ENCODE data around the gene ADORA2A. TPM values are rescaled to one million over a fixed set of nuclear protein-coding genes. Genes with fewer than 3 reads are reported as not detected.

The ADORA2A gene
- total and polyA plus RNA-seq, 4 donors = 5.5 to 54.9 (median 22.8) TPM

DNA sequence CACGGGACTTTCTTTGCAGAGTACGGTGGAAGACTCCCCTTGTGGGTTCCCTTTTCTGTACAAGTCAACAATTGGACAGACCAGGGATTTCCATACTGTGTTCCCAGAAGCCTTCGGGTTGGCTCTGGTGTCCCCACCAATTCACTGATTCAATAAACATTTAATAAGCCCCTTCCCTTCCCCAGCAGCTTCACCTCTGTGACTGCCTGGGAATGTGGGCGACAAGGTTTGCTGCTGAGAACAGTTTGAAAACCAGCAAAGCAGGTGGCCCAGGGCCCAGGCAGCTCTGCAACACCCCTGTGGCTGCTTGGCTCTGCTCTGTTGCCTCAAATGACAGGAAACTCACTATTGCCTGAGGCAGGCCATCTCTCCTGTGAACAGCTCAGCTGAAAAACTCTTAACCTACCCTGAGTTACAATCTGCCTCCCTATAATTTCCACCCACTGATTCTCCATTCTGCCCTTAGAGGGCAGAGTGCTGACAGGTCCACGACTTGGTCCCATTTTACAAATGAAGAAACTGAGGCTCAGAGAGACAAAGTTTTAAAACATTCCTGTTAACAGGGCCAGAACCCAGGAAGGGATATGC is 10.4 kb downstream of the ADORA2A start:
- ATAC-seq (ENCODE audit: insufficient read depth, low FRiP score) (no peak), DNase-seq (no peak)
- H3K9me3 ChIP-seq (ENCODE audit: control insufficient read depth in 4 of 4, insufficient read depth in 3 of 4, low read length in 3 of 4) = no peaks in the 10 kb centered on the region
- H3K4me1 ChIP-seq (ENCODE audit: control insufficient read depth in 5 of 5, insufficient read depth in 5 of 5, low read length in 5 of 5) = peaks cover 0 to 34% (median 32%) of the 10 kb centered on the region in 5 donors
- no peaks in the 10 kb centered on the region for H3K27me3 ChIP-seq (ENCODE audit: control insufficient read depth in 3 of 3, insufficient read depth in 3 of 3, low read length in 2 of 3)
- no peak overlapping the region for H3K27ac ChIP-seq (ENCODE audit: low read depth in 1 of 2, low read length in 1 of 2)
- no peak overlapping the region for H3K4me3 ChIP-seq
- no peak overlapping the region for H3K9ac ChIP-seq (ENCODE audit: insufficient read depth in 1 of 2, low read length in 2 of 2)
- TF ChIP-seq, protein P1, sequence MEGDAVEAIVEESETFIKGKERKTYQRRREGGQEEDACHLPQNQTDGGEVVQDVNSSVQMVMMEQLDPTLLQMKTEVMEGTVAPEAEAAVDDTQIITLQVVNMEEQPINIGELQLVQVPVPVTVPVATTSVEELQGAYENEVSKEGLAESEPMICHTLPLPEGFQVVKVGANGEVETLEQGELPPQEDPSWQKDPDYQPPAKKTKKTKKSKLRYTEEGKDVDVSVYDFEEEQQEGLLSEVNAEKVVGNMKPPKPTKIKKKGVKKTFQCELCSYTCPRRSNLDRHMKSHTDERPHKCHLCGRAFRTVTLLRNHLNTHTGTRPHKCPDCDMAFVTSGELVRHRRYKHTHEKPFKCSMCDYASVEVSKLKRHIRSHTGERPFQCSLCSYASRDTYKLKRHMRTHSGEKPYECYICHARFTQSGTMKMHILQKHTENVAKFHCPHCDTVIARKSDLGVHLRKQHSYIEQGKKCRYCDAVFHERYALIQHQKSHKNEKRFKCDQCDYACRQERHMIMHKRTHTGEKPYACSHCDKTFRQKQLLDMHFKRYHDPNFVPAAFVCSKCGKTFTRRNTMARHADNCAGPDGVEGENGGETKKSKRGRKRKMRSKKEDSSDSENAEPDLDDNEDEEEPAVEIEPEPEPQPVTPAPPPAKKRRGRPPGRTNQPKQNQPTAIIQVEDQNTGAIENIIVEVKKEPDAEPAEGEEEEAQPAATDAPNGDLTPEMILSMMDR (IDR thresholded peaks at IDR 0.05; ENCODE audit: control extremely low read depth, extremely low read depth) = no peak
- H3K36me3 ChIP-seq (ENCODE audit: control insufficient read depth in 4 of 4, insufficient read depth in 4 of 4, low read length in 4 of 4) = peaks cover 0 to 16% (median under 1%) of the 10 kb centered on the region in 4 donors
- WGBS, 2 donors = 80 to 83% methylated on average over 5 of the region's 5 CpGs

DNA sequence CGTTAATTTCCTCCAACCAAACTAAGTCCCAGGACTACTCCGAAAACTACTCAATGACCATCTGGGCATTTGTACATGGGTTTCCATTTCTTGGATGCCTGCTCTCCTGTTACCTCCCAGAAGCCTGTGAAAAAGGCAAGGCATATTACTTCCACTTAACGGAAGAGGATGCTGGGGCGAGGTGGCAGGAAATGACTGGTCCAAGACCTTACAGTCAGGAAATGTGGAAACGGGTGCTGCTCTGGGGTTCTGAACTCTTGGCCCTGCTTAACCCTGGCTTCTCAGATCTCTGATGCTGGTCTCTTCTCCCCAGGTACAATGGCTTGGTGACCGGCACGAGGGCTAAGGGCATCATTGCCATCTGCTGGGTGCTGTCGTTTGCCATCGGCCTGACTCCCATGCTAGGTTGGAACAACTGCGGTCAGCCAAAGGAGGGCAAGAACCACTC is 12.9 kb downstream of the ADORA2A start:
- Histone ChIP-seq H3K36me3 (ENCODE audit: control insufficient read depth in 4 of 4, insufficient read depth in 4 of 4, low read length in 4 of 4) (peaks cover 0 to 16% (median under 1%) of the 10 kb centered on the region in 4 donors), H3K4me1 (ENCODE audit: control insufficient read depth in 5 of 5, insufficient read depth in 5 of 5, low read length in 5 of 5) (peaks cover 0 to 12% (median 7%) of the 10 kb centered on the region in 5 donors), H3K4me3 (no peak overlapping the region), H3K9ac (ENCODE audit: insufficient read depth in 1 of 2, low read length in 2 of 2) (no peak overlapping the region), H3K27me3 (ENCODE audit: control insufficient read depth in 3 of 3, insufficient read depth in 3 of 3, low read length in 2 of 3) (no peaks in the 10 kb centered on the region), H3K27ac (ENCODE audit: low read depth in 1 of 2, low read length in 1 of 2) (peak overlapping the region in 1 of 2 donors; percentile 17), H3K9me3 (ENCODE audit: control insufficient read depth in 4 of 4, insufficient read depth in 3 of 4, low read length in 3 of 4) (no peaks in the 10 kb centered on the region)
- TF ChIP-seq, protein P1 (IDR thresholded peaks at IDR 0.05; ENCODE audit: control extremely low read depth, extremely low read depth) = no peak
- WGBS, 2 donors = 65 to 81% methylated on average over 10 of the region's 10 CpGs
- ATAC-seq (ENCODE audit: insufficient read depth, low FRiP score) (no peak), DNase-seq (no peak)

DNA sequence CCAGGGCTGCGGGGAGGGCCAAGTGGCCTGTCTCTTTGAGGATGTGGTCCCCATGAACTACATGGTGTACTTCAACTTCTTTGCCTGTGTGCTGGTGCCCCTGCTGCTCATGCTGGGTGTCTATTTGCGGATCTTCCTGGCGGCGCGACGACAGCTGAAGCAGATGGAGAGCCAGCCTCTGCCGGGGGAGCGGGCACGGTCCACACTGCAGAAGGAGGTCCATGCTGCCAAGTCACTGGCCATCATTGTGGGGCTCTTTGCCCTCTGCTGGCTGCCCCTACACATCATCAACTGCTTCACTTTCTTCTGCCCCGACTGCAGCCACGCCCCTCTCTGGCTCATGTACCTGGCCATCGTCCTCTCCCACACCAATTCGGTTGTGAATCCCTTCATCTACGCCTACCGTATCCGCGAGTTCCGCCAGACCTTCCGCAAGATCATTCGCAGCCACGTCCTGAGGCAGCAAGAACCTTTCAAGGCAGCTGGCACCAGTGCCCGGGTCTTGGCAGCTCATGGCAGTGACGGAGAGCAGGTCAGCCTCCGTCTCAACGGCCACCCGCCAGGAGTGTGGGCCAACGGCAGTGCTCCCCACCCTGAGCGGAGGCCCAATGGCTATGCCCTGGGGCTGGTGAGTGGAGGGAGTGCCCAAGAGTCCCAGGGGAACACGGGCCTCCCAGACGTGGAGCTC is 13.5 kb downstream of the ADORA2A start:
- TF ChIP-seq, protein P1 (IDR thresholded peaks at IDR 0.05; ENCODE audit: control extremely low read depth, extremely low read depth) = no peak
- H3K4me1 ChIP-seq (ENCODE audit: control insufficient read depth in 5 of 5, insufficient read depth in 5 of 5, low read length in 5 of 5) = peaks cover 0 to 10% (median 2%) of the 10 kb centered on the region in 5 donors
- peaks cover 0 to 16% (median under 1%) of the 10 kb centered on the region in 4 donors for H3K36me3 ChIP-seq (ENCODE audit: control insufficient read depth in 4 of 4, insufficient read depth in 4 of 4, low read length in 4 of 4)
- no peak overlapping the region for H3K9ac ChIP-seq (ENCODE audit: insufficient read depth in 1 of 2, low read length in 2 of 2)
- 92 to 93% methylated on average over 30 of the region's 30 CpGs for WGBS, 2 donors
- H3K27me3 ChIP-seq (ENCODE audit: control insufficient read depth in 3 of 3, insufficient read depth in 3 of 3, low read length in 2 of 3) = no peaks in the 10 kb centered on the region
- no peaks in the 10 kb centered on the region for H3K9me3 ChIP-seq (ENCODE audit: control insufficient read depth in 4 of 4, insufficient read depth in 3 of 4, low read length in 3 of 4)
- H3K27ac ChIP-seq (ENCODE audit: low read depth in 1 of 2, low read length in 1 of 2) = peak overlapping the region in 1 of 2 donors; percentile 24
- ATAC-seq (ENCODE audit: insufficient read depth, low FRiP score) (no peak), DNase-seq (no peak)
- H3K4me3 ChIP-seq = no peak overlapping the region
